Measurements from ENCODE around the gene RNF224.

GRCh38 chr9:137276473-137277328 is 49.4 kb downstream of the RNF224 start:
- TF ChIP-seq CTCF (IDR thresholded peaks at IDR 0.05) = no peak
- no peak for TF ChIP-seq POLR2A (IDR thresholded peaks at IDR 0.05)
